DND-41 (cell line): Measurements from ENCODE around the gene RAD9A.

Experiments
- ATAC-seq: fragments of 200-7000 bp; cut with Tn5 transposase; 3 replicates; pipeline ENCODE4 v1.9.1; 2021; ENCODE audit warnings: low read depth; ENCODE audit not compliant: insufficient read depth
- DNase-seq: peaks from one replicate; pipeline ENCODE4 v3.0.0-alpha.2; 2020
- H2AFZ ChIP-seq: 2 replicates; pipeline ENCODE4 v1.6.0; 2012; ENCODE audit warnings: low read depth, low read length
- H3K27ac ChIP-seq: 2 replicates; pipeline ENCODE4 v1.5.1; 2012; ENCODE audit warnings: low read length, inconsistent platforms
- H3K27me3 ChIP-seq: fragments of 200-600 bp; sonication (generic); 2 replicates; pipeline ENCODE4 v1.6.0; 2012; ENCODE audit warnings: low read length, mild to moderate bottlenecking, inconsistent platforms; ENCODE audit not compliant: insufficient read depth, poor library complexity
- H3K36me3 ChIP-seq: 2 replicates; pipeline ENCODE4 v1.5.1; 2012; ENCODE audit warnings: low read length, inconsistent platforms; ENCODE audit not compliant: insufficient read depth
- H3K4me1 ChIP-seq: 2 replicates; pipeline ENCODE4 v1.5.1; 2012; ENCODE audit warnings: mild to moderate bottlenecking, low read length; ENCODE audit not compliant: insufficient read depth
- H3K4me2 ChIP-seq: 2 replicates; pipeline ENCODE4 v1.6.0; 2012; ENCODE audit warnings: mild to moderate bottlenecking, moderate library complexity, low read length, inconsistent platforms; ENCODE audit not compliant: insufficient read depth
- H3K4me3 ChIP-seq, 2 experiments: fragments of 200-600 bp in 1 of 2; shearing (Covaris generic) in 1 of 2; 2 replicates each; pipeline ENCODE4 v1.5.1; 2012 to 2016; ENCODE audit warnings: inconsistent platforms in 2 of 2, low read length in 2 of 2, mild to moderate bottlenecking in 2 of 2, low read depth in 1 of 2, moderate library complexity in 1 of 2
- H3K79me2 ChIP-seq: 2 replicates; pipeline ENCODE4 v1.6.0; 2012; ENCODE audit warnings: low read length, inconsistent platforms; ENCODE audit not compliant: insufficient read depth
- H3K9ac ChIP-seq: 2 replicates; pipeline ENCODE4 v1.6.0; 2012; ENCODE audit warnings: low read depth, mild to moderate bottlenecking, inconsistent platforms, low read length, moderate library complexity
- H3K9me3 ChIP-seq: 2 replicates; pipeline ENCODE4 v1.5.1; 2012; ENCODE audit warnings: low read length, moderate library complexity, mild to moderate bottlenecking, inconsistent platforms; ENCODE audit not compliant: insufficient read depth, severe bottlenecking
- H4K20me1 ChIP-seq: 2 replicates; pipeline ENCODE4 v1.6.0; 2012; ENCODE audit warnings: low read length; ENCODE audit not compliant: insufficient read depth
- CTCF ChIP-seq: IDR thresholded peaks from 2 replicates; pipeline ENCODE4 v1.5.1; 2012; ENCODE audit warnings: borderline replicate concordance, low read length, moderate library complexity, mild to moderate bottlenecking; ENCODE audit not compliant: poor library complexity, severe bottlenecking; ENCODE audit errors: extremely low read depth
- EZH2 ChIP-seq: IDR thresholded peaks from 3 replicates; pipeline ENCODE4 v1.6.1; 2012; ENCODE audit warnings: borderline replicate concordance, low read depth, mild to moderate bottlenecking, moderate library complexity, low read length, inconsistent platforms; ENCODE audit not compliant: severe bottlenecking

RAD9A gene

GRCh38 chr11:67375320-67376055 is 16.3 kb upstream of the RAD9A start:
- no peak overlapping the region for H3K4me2 ChIP-seq
- H3K9ac ChIP-seq = no peak overlapping the region
- H4K20me1 ChIP-seq = peaks cover 30% of the 10 kb centered on the region
- H3K27me3 ChIP-seq = peaks cover 59% of the 10 kb centered on the region
- no peaks in the 10 kb centered on the region for H3K9me3 ChIP-seq
- H3K4me3 ChIP-seq = no peak overlapping the region
- H2AFZ ChIP-seq = no peak overlapping the region
- peaks cover 32% of the 10 kb centered on the region for H3K4me1 ChIP-seq
- no peak for ATAC-seq
- H3K27ac ChIP-seq = no peak overlapping the region
- no peak for DNase-seq
- H3K79me2 ChIP-seq = no peaks in the 10 kb centered on the region
- TF ChIP-seq EZH2 (no peak), CTCF (no peak)
- H3K36me3 ChIP-seq = no peaks in the 10 kb centered on the region

GRCh38 chr11:67376063-67376820 is 15.5 kb upstream of the RAD9A start:
- H2AFZ ChIP-seq = no peak overlapping the region
- no peak overlapping the region for H3K4me2 ChIP-seq
- H3K79me2 ChIP-seq = no peaks in the 10 kb centered on the region
- H3K4me1 ChIP-seq = peaks cover 28% of the 10 kb centered on the region
- TF ChIP-seq CTCF (no peak), EZH2 (no peak)
- no peaks in the 10 kb centered on the region for H3K36me3 ChIP-seq
- H4K20me1 ChIP-seq = peaks cover 22% of the 10 kb centered on the region
- no peak for DNase-seq
- no peak overlapping the region for H3K4me3 ChIP-seq
- ATAC-seq = no peak
- no peaks in the 10 kb centered on the region for H3K9me3 ChIP-seq
- no peak overlapping the region for H3K27ac ChIP-seq
- H3K27me3 ChIP-seq = peaks cover 51% of the 10 kb centered on the region
- no peak overlapping the region for H3K9ac ChIP-seq

- no peaks in the 10 kb centered on the region for H3K36me3 ChIP-seq
- DNase-seq (no peak), ATAC-seq (no peak)
- peaks cover 42% of the 10 kb centered on the region for H3K27me3 ChIP-seq
- no peaks in the 10 kb centered on the region for H3K9me3 ChIP-seq
- H3K9ac ChIP-seq = no peak overlapping the region
- no peak overlapping the region for H3K27ac ChIP-seq
- TF ChIP-seq CTCF (no peak), EZH2 (no peak)
- H3K4me3 ChIP-seq = no peak overlapping the region
- H3K79me2 ChIP-seq = no peaks in the 10 kb centered on the region
- peaks cover 25% of the 10 kb centered on the region for H3K4me1 ChIP-seq
- H4K20me1 ChIP-seq = peaks cover 14% of the 10 kb centered on the region
- H2AFZ ChIP-seq = no peak overlapping the region
- H3K4me2 ChIP-seq = no peak overlapping the region
Observed at GRCh38 chr11:67376873-67377808, 14.6 kb upstream of the RAD9A start.
